CD4-positive, alpha-beta memory T cell (primary cell): Measurements from ENCODE around the gene AARS1. TPM values are rescaled to one million over a fixed set of nuclear protein-coding genes. Genes with fewer than 3 reads are reported as not detected.
A peak's percentile ranks its signal among the peaks of the same experiment; 100 is the strongest.

Experiments used
- CTCF ChIA-PET: fragments of 350-600 bp; sonication (Branson Sonifier 250); formaldehyde crosslinking; loops from one replicate; lab custom pipeline; 2021; ENCODE audit warnings: inconsistent platforms; ENCODE audit not compliant: partially characterized antibody; lab: Charles Lee
- POLR2A ChIA-PET: fragments of 350-600 bp; sonication (Branson Sonifier 250); formaldehyde crosslinking; loops from one replicate; lab custom pipeline; 2021; ENCODE audit not compliant: partially characterized antibody; lab: Charles Lee
- DNase-seq, 5 donors: peaks; one replicate each; pipeline versions ENCODE4 v3.0.0 to v3.0.0-alpha.2; 2020 to 2022; ENCODE audit warnings: mixed read lengths in 1 of 5
- H3K27ac ChIP-seq: one replicate; pipeline ENCODE4 v1.7.0; 2013; ENCODE audit warnings: low read depth, low read length
- H3K27me3 ChIP-seq: 2 replicates; pipeline ENCODE4 v1.7.0; 2013; ENCODE audit warnings: mild to moderate bottlenecking, low read length, moderate library complexity; ENCODE audit not compliant: insufficient read depth
- H3K36me3 ChIP-seq: 2 replicates; pipeline ENCODE4 v1.7.0; 2013; ENCODE audit warnings: mild to moderate bottlenecking, low read length, moderate library complexity; ENCODE audit not compliant: insufficient read depth
- H3K4me1 ChIP-seq: 2 replicates; pipeline ENCODE4 v1.7.0; 2013; ENCODE audit warnings: mild to moderate bottlenecking, low read length, moderate library complexity; ENCODE audit not compliant: insufficient read depth
- H3K4me3 ChIP-seq, 2 donors: one replicate each; pipeline ENCODE4 v1.7.0; 2013; ENCODE audit warnings: low read length in 2 of 2, mild to moderate bottlenecking in 1 of 2
- H3K9me3 ChIP-seq, 2 donors: one replicate each; pipeline ENCODE4 v1.7.0; 2013; ENCODE audit warnings: low read length in 2 of 2, control low read depth in 1 of 2; ENCODE audit not compliant: control insufficient read depth in 1 of 2
- H3K27ac Mint-ChIP-seq, 7 donors: one replicate each; pipeline ENCODE4 v1.8.0; 2020 to 2021; ENCODE audit warnings: mixed read lengths in 7 of 7, mild to moderate bottlenecking in 6 of 7, inconsistent platforms in 3 of 7, moderate library complexity in 3 of 7
- H3K27me3 Mint-ChIP-seq, 2 donors: one replicate each; pipeline ENCODE4 v1.8.0; 2020 to 2021; ENCODE audit warnings: mixed read lengths in 2 of 2
- H3K36me3 Mint-ChIP-seq, 2 donors: one replicate each; pipeline ENCODE4 v1.8.0; 2020 to 2021; ENCODE audit warnings: mixed read lengths in 2 of 2, inconsistent platforms in 1 of 2, mild to moderate bottlenecking in 1 of 2
- H3K4me1 Mint-ChIP-seq, 4 donors: one replicate each; pipeline ENCODE4 v1.8.0; 2020 to 2021; ENCODE audit warnings: mixed read lengths in 4 of 4, mild to moderate bottlenecking in 1 of 4
- H3K4me3 Mint-ChIP-seq, 8 donors: one replicate each; pipeline ENCODE4 v1.8.0; 2020 to 2021; ENCODE audit warnings: mixed read lengths in 8 of 8, mild to moderate bottlenecking in 7 of 8, moderate library complexity in 6 of 8, inconsistent platforms in 3 of 8
- H3K9me3 Mint-ChIP-seq, 8 donors: one replicate each; pipeline ENCODE4 v1.8.0; 2020 to 2021; ENCODE audit warnings: mixed read lengths in 8 of 8, mild to moderate bottlenecking in 5 of 8, inconsistent platforms in 3 of 8, moderate library complexity in 1 of 8
- intact Hi-C: fragments of 100-400 bp; cut with micrococcal nuclease; formaldehyde crosslinking; loops from one replicate; pipeline ENCODE4 v1.15.1; 2023
- polyA plus RNA-seq, 2 donors: library from polyadenylated mRNA; unstranded; fragments of 300-500 nt; fragmentation: Illumina TruSeq; gene quantifications; one replicate each; pipeline ENCODE4 v1.2.3, GENCODE V29; 2021
- total RNA-seq, 2 experiments: library from RNA; stranded (reverse); gene quantifications; one replicate each; pipeline ENCODE4 v1.2.3, GENCODE V29; 2021

Gene AARS1
- total and polyA plus RNA-seq, 4 experiments from 2014 or later, result 22.6 to 103 (median 69.8) TPM

DNA sequence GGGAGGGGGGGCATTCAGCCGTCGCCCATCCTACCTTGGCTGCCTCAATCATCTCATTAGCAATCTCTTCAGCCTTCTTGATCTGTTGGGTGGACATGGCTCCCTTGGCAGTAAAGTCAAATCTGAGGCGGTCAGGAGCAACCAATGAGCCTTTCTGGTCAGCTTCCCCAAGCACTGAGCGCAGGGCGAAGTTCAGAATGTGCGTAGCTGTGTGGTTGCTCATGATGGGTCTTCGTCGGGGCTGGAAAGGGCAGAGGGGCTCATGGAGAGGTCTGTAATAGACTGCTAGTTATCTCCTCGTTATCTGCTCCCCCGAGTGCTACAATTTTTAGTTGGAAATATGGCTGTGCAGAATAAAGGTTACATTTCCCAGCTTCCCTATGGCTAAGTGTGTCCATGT, 30.4 kb downstream of the AARS1 start:
- Histone ChIP-seq H3K27ac (no peak overlapping the region), H3K4me1 (no peaks in the 10 kb centered on the region), H3K36me3 (peaks cover 48% of the 10 kb centered on the region), H3K4me3 (no peak overlapping the region), H3K27me3 (no peaks in the 10 kb centered on the region), H3K9me3 (no peaks in the 10 kb centered on the region)
- intact Hi-C loops, result no loop called here
- no peak overlapping the region for H3K27ac Mint-ChIP-seq
- no peaks in the 10 kb centered on the region for H3K4me1 Mint-ChIP-seq
- H3K9me3 Mint-ChIP-seq, result peaks cover 0 to 2% (median 0%) of the 10 kb centered on the region in 8 donors
- POLR2A ChIA-PET, result no interaction called here
- peaks cover 25 to 59% of the 10 kb centered on the region in 2 donors for H3K36me3 Mint-ChIP-seq
- DNase-seq, result no peak
- no peak overlapping the region for H3K4me3 Mint-ChIP-seq
- no peaks in the 10 kb centered on the region for H3K27me3 Mint-ChIP-seq
- CTCF ChIA-PET, result interaction anchor here (1.8 kb wide), 1 partner anchor 9 kb away, joined by 4 read pairs; no protein-coding TSS in a partner anchor

DNA sequence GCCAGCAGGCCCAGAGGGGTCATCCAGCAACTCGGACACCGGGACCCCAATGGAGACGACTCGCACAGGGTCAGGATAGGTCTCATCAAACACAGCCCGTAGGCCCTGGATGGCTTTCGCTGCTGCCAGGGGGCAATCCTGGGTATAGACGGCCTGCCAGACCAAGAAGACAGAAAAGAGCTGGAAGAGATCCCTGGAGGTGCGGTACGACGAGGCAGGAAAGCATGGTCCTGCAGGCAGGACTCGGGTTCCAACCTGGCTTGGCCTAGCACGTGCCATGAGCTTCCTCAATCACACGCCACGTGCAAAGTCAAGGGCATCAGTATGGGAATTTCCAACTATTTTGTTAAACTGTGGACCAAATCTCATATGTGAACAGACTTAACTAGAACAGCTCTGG, 31.2 kb downstream of the AARS1 start:
- H3K9me3 ChIP-seq, result no peaks in the 10 kb centered on the region
- H3K27ac ChIP-seq, result no peak overlapping the region
- peaks cover 25 to 61% of the 10 kb centered on the region in 2 donors for H3K36me3 Mint-ChIP-seq
- H3K4me1 Mint-ChIP-seq, result no peaks in the 10 kb centered on the region
- ChIA-PET POLR2A (no interaction called here), CTCF (interaction anchor here (1.8 kb wide), 1 partner anchor 10 kb away, joined by 4 read pairs; no protein-coding TSS in a partner anchor)
- no peak overlapping the region for H3K4me3 ChIP-seq
- no peak for DNase-seq
- no peaks in the 10 kb centered on the region for H3K4me1 ChIP-seq
- peaks cover 0 to 2% (median 0%) of the 10 kb centered on the region in 8 donors for H3K9me3 Mint-ChIP-seq
- H3K36me3 ChIP-seq, result peaks cover 54% of the 10 kb centered on the region
- H3K27me3 Mint-ChIP-seq, result no peaks in the 10 kb centered on the region
- H3K27ac Mint-ChIP-seq, result peak overlapping the region in 1 of 7 donors; percentile 21
- no peaks in the 10 kb centered on the region for H3K27me3 ChIP-seq
- no peak overlapping the region for H3K4me3 Mint-ChIP-seq
- intact Hi-C loops, result no loop called here

DNA sequence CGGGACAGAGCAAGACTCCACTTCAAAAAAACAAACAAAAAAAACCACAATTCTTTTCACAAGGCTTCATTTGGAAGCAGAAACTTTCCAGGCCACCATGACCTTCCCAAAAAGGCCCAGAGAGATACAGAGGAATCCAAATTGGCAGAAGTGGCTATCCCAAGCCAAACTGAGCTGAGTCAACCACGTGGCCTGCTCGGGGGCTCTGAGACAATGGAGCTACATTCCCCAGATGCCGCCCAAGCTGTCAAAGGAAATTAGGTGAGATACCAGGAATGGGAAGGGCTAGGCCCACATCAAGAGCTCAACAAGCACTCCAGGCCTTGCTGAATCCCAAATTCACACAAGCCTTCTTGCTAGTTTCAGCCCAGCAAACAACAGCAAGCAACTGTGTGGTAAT, 31.9 kb downstream of the AARS1 start:
- H3K27me3 Mint-ChIP-seq, result no peaks in the 10 kb centered on the region
- H3K36me3 Mint-ChIP-seq, result peaks cover 24 to 59% of the 10 kb centered on the region in 2 donors
- peaks cover 0 to 2% (median 0%) of the 10 kb centered on the region in 8 donors for H3K9me3 Mint-ChIP-seq
- Histone ChIP-seq H3K9me3 (no peaks in the 10 kb centered on the region), H3K4me1 (no peaks in the 10 kb centered on the region), H3K27me3 (no peaks in the 10 kb centered on the region), H3K27ac (no peak overlapping the region), H3K4me3 (no peak overlapping the region), H3K36me3 (peaks cover 54% of the 10 kb centered on the region)
- H3K4me1 Mint-ChIP-seq, result peaks cover 0 to 1% (median under 1%) of the 10 kb centered on the region in 4 donors
- intact Hi-C loops, result no loop called here
- no peak overlapping the region for H3K27ac Mint-ChIP-seq
- H3K4me3 Mint-ChIP-seq, result no peak overlapping the region
- no peak for DNase-seq
- ChIA-PET POLR2A (interaction anchor here (0.9 kb wide), 1 partner anchor 112 kb away, joined by 3 read pairs; no protein-coding TSS in a partner anchor), CTCF (no interaction called here)

DNA sequence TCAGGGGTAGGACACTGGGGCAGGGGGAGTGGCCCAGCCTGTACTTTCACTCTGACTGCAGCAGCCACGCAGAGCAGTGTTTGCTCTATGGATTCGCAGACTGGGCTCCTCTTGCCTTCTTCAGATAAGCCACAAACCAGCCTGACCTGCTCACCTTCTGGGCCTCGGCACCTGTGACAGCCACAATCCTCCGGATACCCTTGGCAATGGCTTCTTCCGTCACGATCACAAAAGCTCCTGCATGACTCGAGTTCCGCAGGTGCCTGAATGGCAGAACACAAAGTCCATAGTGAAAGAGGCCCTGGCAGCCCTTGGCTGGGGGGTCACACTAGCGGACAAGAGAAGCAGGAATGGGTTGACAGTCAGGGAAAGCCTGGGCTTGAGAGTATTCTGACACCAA, 33.7 kb downstream of the AARS1 start:
- no peaks in the 10 kb centered on the region for H3K27me3 ChIP-seq
- peaks cover 6% of the 10 kb centered on the region for H3K4me1 ChIP-seq
- intact Hi-C loops, result no loop called here
- Mint-ChIP-seq H3K36me3 (peaks cover 21 to 61% of the 10 kb centered on the region in 2 donors), H3K4me1 (peaks cover 4 to 10% (median 7%) of the 10 kb centered on the region in 4 donors), H3K9me3 (peaks cover 0 to 2% (median 0%) of the 10 kb centered on the region in 8 donors), H3K27ac (no peak overlapping the region), H3K27me3 (no peaks in the 10 kb centered on the region), H3K4me3 (no peak overlapping the region)
- no peak overlapping the region for H3K4me3 ChIP-seq
- no peaks in the 10 kb centered on the region for H3K9me3 ChIP-seq
- peaks cover 46% of the 10 kb centered on the region for H3K36me3 ChIP-seq
- DNase-seq, result no peak
- ChIA-PET CTCF (interaction anchor here (0.7 to 2.6 kb wide), 3 partner anchors 33 to 91 kb away, joined by 3 to 7 read pairs (median 3); partner anchors contain the start of genes AARS1, DDX19A and DDX19B), POLR2A (interaction anchor here (0.7 kb wide), 1 partner anchor 1442 kb away, joined by 4 read pairs; no protein-coding TSS in a partner anchor)
- no peak overlapping the region for H3K27ac ChIP-seq

DNA sequence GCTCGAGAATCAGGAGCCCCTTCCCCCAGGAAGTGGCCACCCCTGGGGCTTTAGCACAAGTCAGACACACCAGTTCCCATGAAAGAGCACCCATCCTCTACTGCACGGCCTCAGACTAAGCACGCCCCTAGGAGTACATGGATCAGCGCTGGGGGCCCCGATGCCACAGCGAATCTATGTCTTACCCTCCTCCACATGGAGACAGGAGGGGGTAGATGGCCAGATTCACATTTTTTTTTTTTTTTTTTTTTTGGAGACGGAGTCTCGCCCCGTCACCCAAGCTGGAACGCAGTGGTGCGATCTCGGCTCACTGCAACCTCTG, 34.4 kb downstream of the AARS1 start:
- Mint-ChIP-seq H3K36me3 (peaks cover 21 to 58% of the 10 kb centered on the region in 2 donors), H3K27me3 (no peaks in the 10 kb centered on the region), H3K4me3 (no peak overlapping the region), H3K27ac (no peak overlapping the region), H3K4me1 (peaks cover 7 to 14% (median 11%) of the 10 kb centered on the region in 4 donors), H3K9me3 (peaks cover 0 to 2% (median 0%) of the 10 kb centered on the region in 8 donors)
- ChIA-PET CTCF (interaction anchor here (0.7 to 4.5 kb wide), 5 partner anchors 8 to 92 kb away, joined by 3 to 22 read pairs (median 3); partner anchors contain the start of genes AARS1, DDX19A and DDX19B), POLR2A (interaction anchor here (0.7 kb wide), 1 partner anchor 1442 kb away, joined by 4 read pairs; no protein-coding TSS in a partner anchor)
- Histone ChIP-seq H3K27ac (no peak overlapping the region), H3K4me1 (peaks cover 11% of the 10 kb centered on the region), H3K36me3 (peaks cover 43% of the 10 kb centered on the region), H3K9me3 (no peaks in the 10 kb centered on the region), H3K4me3 (no peak overlapping the region), H3K27me3 (no peaks in the 10 kb centered on the region)
- intact Hi-C loops, result loop anchor here (5.0 kb wide), 1 partner anchor 267 kb away; the partner anchor contains the start of genes COG4 and SF3B3
- no peak for DNase-seq

DNA sequence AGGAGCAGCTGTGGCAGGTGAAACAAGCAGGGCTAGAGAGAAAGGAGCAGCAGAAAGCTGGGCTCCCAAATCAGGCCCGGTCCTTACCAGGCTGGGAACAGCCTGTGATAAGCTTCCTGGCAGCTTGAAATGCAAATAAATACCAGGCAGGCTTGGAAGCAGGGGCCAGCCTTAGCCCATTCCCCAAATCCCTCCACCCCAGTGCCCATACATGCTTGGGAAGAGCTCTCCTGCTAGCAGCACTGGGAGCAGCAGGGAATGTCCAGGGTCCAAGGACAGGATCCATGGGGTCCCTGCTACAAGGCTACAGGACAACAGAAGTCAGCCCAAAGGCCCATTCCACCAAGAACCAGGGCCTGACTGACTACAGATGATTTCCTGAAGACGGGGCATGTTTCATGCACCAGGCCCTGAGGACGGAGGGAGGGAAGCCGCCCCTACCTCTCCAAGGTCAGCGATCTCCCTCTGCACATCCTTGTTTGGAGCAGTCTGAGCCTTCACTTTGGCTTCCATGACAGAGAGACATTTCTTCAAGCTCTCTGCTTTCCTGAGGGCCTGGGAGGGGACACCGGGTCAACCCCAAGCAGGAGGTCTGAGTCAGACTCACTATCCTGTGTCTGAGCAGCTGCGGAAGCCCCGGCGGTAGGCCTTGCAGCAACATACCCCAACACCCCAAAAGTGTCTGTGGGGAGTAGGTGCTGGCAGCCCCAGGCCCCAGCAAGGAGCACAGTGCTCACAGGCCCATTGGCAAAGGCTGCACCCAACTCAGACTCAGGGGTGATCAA, 34.9 kb downstream of the AARS1 start:
- Histone ChIP-seq H3K36me3 (peaks cover 40% of the 10 kb centered on the region), H3K27me3 (no peaks in the 10 kb centered on the region), H3K27ac (no peak overlapping the region), H3K9me3 (no peaks in the 10 kb centered on the region), H3K4me1 (peaks cover 16% of the 10 kb centered on the region), H3K4me3 (no peak overlapping the region)
- no peak for DNase-seq
- Mint-ChIP-seq H3K9me3 (peaks cover 0 to 2% (median 0%) of the 10 kb centered on the region in 8 donors), H3K4me1 (peaks cover 8 to 17% (median 14%) of the 10 kb centered on the region in 4 donors), H3K4me3 (peak overlapping the region in 2 of 8 donors; percentile 9 to 34), H3K27me3 (no peaks in the 10 kb centered on the region), H3K36me3 (peaks cover 21 to 56% of the 10 kb centered on the region in 2 donors), H3K27ac (peak overlapping the region in 4 of 7 donors; percentile 31 to 80 (median 58))
- intact Hi-C loops, result loop anchor here (5.0 kb wide), 1 partner anchor 268 kb away; the partner anchor contains the start of genes COG4 and SF3B3
- ChIA-PET POLR2A (no interaction called here), CTCF (interaction anchor here (0.6 to 4.5 kb wide), 7 partner anchors 9 to 123 kb away, joined by 3 to 22 read pairs (median 4); partner anchors contain the start of genes AARS1 and DDX19B)
